HepG2 (cell line): ENCODE data around the gene PIM3. TPM values are rescaled to one million over a fixed set of nuclear protein-coding genes. Genes with fewer than 3 reads are reported as not detected.
A peak's percentile ranks its signal among the peaks of the same experiment; 100 is the strongest.

Experiments used
- ARNTL ChIP-seq: sonication (generic); formaldehyde crosslinking; IDR thresholded peaks from 2 replicates; pipeline ENCODE4 v1.4.0; 2020; ENCODE audit warnings: mild to moderate bottlenecking, missing genetic modification reagents
- CSRNP2 ChIP-seq: sonication (generic); formaldehyde crosslinking; conservative IDR thresholded peaks from 2 replicates; pipeline ENCODE4 v1.8.0; 2022; ENCODE audit warnings: low read depth, missing genetic modification reagents
- EED ChIP-seq: sonication (generic); formaldehyde crosslinking; IDR thresholded peaks from 2 replicates; pipeline ENCODE4 v1.5.0; 2020; ENCODE audit warnings: mild to moderate bottlenecking, missing genetic modification reagents
- FLYWCH1 ChIP-seq: sonication (generic); formaldehyde crosslinking; IDR thresholded peaks from 2 replicates; pipeline ENCODE4 v1.8.1; 2023; ENCODE audit warnings: mild to moderate bottlenecking, missing genetic modification reagents
- FOXK1 ChIP-seq: sonication (generic); formaldehyde crosslinking; IDR thresholded peaks from 2 replicates; pipeline ENCODE4 v1.4.0; 2020; ENCODE audit warnings: low read depth, missing genetic modification reagents, borderline replicate concordance
- FOXP1 ChIP-seq, 2 experiments: fragments of 450-650 bp in 1 of 2; IDR thresholded peaks; 2 replicates each; pipeline ENCODE4 v1.6.1; 2017 to 2018; ENCODE audit warnings: antibody characterized with exemption in 1 of 2
- GFI1 ChIP-seq: sonication (generic); formaldehyde crosslinking; IDR thresholded peaks from 2 replicates; pipeline ENCODE4 v1.5.0; 2020; ENCODE audit warnings: missing genetic modification reagents, mild to moderate bottlenecking, borderline replicate concordance
- GLMP ChIP-seq: sonication (generic); formaldehyde crosslinking; IDR thresholded peaks from 2 replicates; pipeline ENCODE4 v1.9.0; 2021; ENCODE audit warnings: missing genetic modification reagents, mild to moderate bottlenecking, borderline replicate concordance
- MIER3 ChIP-seq: IDR thresholded peaks from 2 replicates; pipeline ENCODE4 v1.6.1; 2016; ENCODE audit warnings: missing compliant biosample characterization, borderline replicate concordance
- MTF1 ChIP-seq: sonication (generic); formaldehyde crosslinking; IDR thresholded peaks from 2 replicates; pipeline ENCODE4 v1.5.0; 2020; ENCODE audit warnings: missing genetic modification reagents
- NFYC ChIP-seq: IDR thresholded peaks from 2 replicates; pipeline ENCODE4 v1.6.1; 2016; ENCODE audit warnings: missing genetic modification reagents, missing compliant biosample characterization
- PITX1 ChIP-seq: sonication (generic); formaldehyde crosslinking; IDR thresholded peaks from 2 replicates; pipeline ENCODE4 v1.5.1; 2020; ENCODE audit warnings: mild to moderate bottlenecking, missing genetic modification reagents
- POLR2G ChIP-seq: fragments of 200-400 bp; formaldehyde crosslinking; IDR thresholded peaks from 2 replicates; pipeline ENCODE4 v1.6.1; 2018; ENCODE audit warnings: mild to moderate bottlenecking, low read depth, low read length, moderate library complexity
- SIX1 ChIP-seq: sonication (generic); formaldehyde crosslinking; IDR thresholded peaks from 2 replicates; pipeline ENCODE4 v1.4.0; 2020; ENCODE audit warnings: missing genetic modification reagents, borderline replicate concordance
- SOX6 ChIP-seq, 2 experiments: fragments of 450-650 bp in 1 of 2; sonication (generic) in 1 of 2; formaldehyde crosslinking in 1 of 2; IDR thresholded peaks; 2 replicates each; pipeline versions ENCODE4 v1.4.0 to v1.6.1; 2017 to 2020; ENCODE audit warnings: antibody characterized with exemption in 1 of 2, mild to moderate bottlenecking in 1 of 2, missing genetic modification reagents in 1 of 2
- ZFX ChIP-seq: sonication (generic); formaldehyde crosslinking; IDR thresholded peaks from 2 replicates; pipeline ENCODE4 v1.4.0; 2020; ENCODE audit warnings: mild to moderate bottlenecking, low read depth, missing genetic modification reagents, moderate library complexity
- ZNF362 ChIP-seq: sonication (generic); formaldehyde crosslinking; IDR thresholded peaks from 2 replicates; pipeline ENCODE4 v1.4.0; 2020; ENCODE audit warnings: missing genetic modification reagents, mild to moderate bottlenecking, borderline replicate concordance
- ZNF720 ChIP-seq: sonication (generic); formaldehyde crosslinking; IDR thresholded peaks from 2 replicates; pipeline ENCODE4 v1.4.0; 2020; ENCODE audit warnings: missing genetic modification reagents
- ZNF749 ChIP-seq: sonication (generic); formaldehyde crosslinking; IDR thresholded peaks from 2 replicates; pipeline ENCODE4 v1.8.0; 2022; ENCODE audit warnings: mild to moderate bottlenecking, missing genetic modification reagents, moderate library complexity, borderline replicate concordance
- polyA plus RNA-seq, 8 experiments: library from polyadenylated mRNA; depleted of rRNA in 3 of 8; stranded (reverse) in 7 of 8; unstranded in 1 of 8; fragments of >200 nt; fragmentation: Illumina TruSeq in 4 of 8; extraction: Trizol in 4 of 8; gene quantifications; 2 replicates each; pipeline versions ENCODE4 v1.2.1 to v1.2.3, GENCODE V29; 2011 to 2016; ENCODE audit warnings: low read depth in 4 of 8, missing spikeins in 1 of 8, mixed read lengths in 1 of 8; ENCODE audit not compliant: insufficient read depth in 1 of 8
- total RNA-seq, 5 experiments: library from RNA; depleted of rRNA; stranded (reverse); fragments of >200 nt; fragmentation: Illumina TruSeq; extraction: Trizol; gene quantifications; 2 replicates each; pipeline ENCODE4 v1.2.3, GENCODE V29; 2016; ENCODE audit warnings: low read depth in 1 of 5

PIM3 gene
- total and polyA plus RNA-seq, 2 of the 13 experiments (the other 11 are each of a cell fraction or from before 2014, with no cell fraction given): 21.6 to 31.2 TPM

- no peak for TF ChIP-seq ZNF749 (CRISPR knock-in tag)
- TF ChIP-seq FLYWCH1: 0 out of 2 replicates have a peak, but pooled peaks have one; percentile 39
- no peak for TF ChIP-seq SIX1 (CRISPR knock-in tag)
- no peak; the same call in 1 of the 2 replicates for TF ChIP-seq FOXK1
- 0 out of 2 replicates have a peak, but pooled peaks have one; percentile 26 for TF ChIP-seq GFI1
- TF ChIP-seq ZNF720: no peak
- no peak for TF ChIP-seq ZNF362 (CRISPR knock-in tag)
- no peak for TF ChIP-seq MTF1
- peak; percentile 16; the same call in 1 of the 2 replicates for TF ChIP-seq PITX1
- no peak for TF ChIP-seq CSRNP2
- no peak for TF ChIP-seq ARNTL (CRISPR knock-in tag)
- TF ChIP-seq NFYC (CRISPR knock-in tag): no peak
- TF ChIP-seq EED (CRISPR knock-in tag): 0 out of 2 replicates have a peak, but pooled peaks have one; percentile 20
- no peak for TF ChIP-seq MIER3 (CRISPR knock-in tag)
- peak; percentile 43 for TF ChIP-seq ZFX
- TF ChIP-seq FOXP1 (IDR thresholded peaks at IDR 0.05): no peak
- TF ChIP-seq FOXP1 (CRISPR knock-in tag; IDR thresholded peaks at IDR 0.05): no peak
- TF ChIP-seq SOX6 (IDR thresholded peaks at IDR 0.05): no peak
- no peak for TF ChIP-seq SOX6 (CRISPR knock-in tag; IDR thresholded peaks at IDR 0.05)
- no peak for TF ChIP-seq GLMP (CRISPR knock-in tag)
- TF ChIP-seq POLR2G: peak; percentile 60
Measured at GRCh38 chr22:49971232-49972162, 10.9 kb downstream of the PIM3 start (continued).
